ENCODE data around the gene RNF217.

Gene RNF217

GRCh38 chr6:124962639-124963415, 590 bp downstream of the RNF217 start:
- DNase-seq (ENCODE audit: low spot score): peak; percentile 30

DNA sequence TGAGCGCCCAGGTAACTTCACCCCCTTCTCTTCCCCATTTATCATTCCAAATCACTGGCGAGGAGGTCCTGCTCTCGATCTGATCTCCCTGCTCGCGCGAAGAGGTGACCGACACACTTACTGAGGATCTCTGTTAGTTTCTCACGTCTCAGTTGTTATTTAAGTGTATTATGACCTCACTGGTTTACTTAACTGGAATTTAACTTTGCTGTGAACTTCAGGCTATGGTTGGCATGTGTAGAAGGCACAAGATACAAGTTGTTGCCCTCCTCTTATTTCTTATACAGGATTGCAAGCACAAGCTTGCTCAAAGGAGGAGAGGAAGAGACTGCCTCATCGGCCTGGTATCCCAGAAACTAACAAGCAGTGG, 1.2 kb downstream of the RNF217 start:
- DNase-seq (ENCODE audit: low spot score): peak; percentile 33

DNA sequence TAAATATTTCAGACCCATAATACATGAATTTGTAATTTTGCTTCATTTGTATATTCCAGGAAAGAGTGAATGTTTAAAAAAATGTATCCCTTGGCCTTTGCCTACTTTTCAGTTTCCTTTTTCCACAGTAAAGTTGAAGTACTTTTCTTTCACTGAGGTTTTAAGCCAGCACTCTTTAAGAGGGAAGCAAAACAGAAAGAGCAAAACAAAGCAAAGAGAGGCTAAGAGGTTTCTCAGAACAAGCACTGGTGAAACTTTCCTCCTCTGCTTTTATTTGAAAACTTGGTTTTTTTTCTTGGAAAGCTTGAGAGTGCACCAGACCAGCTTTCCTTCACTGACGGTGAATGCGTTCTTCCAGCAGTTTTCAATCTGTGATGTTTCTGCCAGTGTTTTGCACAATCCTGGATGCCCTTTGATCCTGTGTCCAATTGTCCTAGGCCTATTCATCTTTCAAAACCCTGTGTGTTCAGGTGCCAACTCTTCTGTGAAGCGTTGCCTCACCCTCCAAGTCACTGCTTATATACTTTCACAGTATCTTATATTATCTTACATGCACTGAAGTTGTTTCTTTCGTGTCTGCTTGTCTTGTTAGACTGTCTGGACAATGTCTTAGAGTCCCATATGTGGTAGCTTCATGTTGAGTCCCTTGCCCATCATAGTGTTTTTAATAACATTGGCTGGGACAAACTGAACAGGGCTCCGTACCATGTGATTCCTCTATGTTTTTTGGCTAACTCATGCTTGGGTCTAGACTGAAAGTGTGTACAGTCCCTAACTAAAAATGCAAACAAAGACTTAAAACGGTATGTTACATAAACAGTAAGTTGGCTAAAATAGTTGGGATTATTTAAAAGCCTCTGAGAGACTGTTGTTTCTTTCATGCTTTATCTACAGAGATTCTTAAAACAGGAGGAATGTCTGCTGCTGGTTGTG, 1.9 kb downstream of the RNF217 start:
- DNase-seq (ENCODE audit: low spot score): peak; percentile 33

GRCh38 chr6:124964764-124965105, 2.5 kb downstream of the RNF217 start:
- peak; percentile 43 for DNase-seq (ENCODE audit: low spot score)

GRCh38 chr6:124965424-124965850, 3.2 kb downstream of the RNF217 start:
- DNase-seq (ENCODE audit: low spot score): peak; percentile 33

- peak; percentile 33 for DNase-seq (ENCODE audit: low spot score)
These were observed 5.2 kb downstream of the RNF217 start for GRCh38 chr6:124967444-124967843.

GRCh38 chr6:124968401-124968800, 6.2 kb downstream of the RNF217 start:
- DNase-seq (ENCODE audit: low spot score): no peak

DNA sequence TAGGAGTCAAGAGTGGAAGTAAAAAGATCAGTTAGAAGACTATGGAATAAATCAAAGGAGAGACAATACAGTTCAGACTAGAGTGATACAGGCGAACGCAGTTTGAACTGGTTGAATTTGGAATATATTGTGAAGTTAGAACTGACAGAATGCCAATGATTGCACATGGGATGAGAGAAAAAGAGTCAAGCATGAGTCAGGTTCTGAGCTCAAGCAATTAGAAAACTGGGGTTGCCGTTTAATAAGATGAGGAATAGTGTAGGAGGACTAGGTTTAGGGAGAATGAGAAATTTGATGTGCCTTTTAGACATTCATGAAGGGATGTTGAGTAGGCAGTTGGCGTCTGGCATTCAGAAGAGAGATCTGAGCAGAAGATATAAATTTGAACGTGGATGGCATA, 8.0 kb downstream of the RNF217 start:
- no peak for DNase-seq (ENCODE audit: low spot score)

DNA sequence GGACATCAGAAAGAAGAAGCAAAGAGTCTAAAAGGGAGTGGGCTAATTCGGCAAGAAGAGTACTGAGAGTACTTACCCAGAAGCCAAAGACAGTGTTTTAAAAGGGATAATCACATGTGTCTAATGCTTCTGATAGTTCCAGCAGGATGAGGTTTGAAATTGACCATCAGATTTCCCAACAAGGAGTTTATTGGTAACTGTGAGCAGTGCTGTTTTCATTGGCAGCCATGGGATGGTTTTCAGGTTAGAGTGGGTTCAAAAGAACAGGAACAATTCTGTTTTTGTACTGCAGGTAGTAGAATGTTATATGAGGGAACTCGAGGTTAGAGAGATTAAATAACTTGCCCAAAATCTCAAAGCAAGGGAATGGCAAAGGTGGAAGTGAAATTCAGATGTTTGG, 8.5 kb downstream of the RNF217 start:
- no peak for DNase-seq (ENCODE audit: low spot score)

DNA sequence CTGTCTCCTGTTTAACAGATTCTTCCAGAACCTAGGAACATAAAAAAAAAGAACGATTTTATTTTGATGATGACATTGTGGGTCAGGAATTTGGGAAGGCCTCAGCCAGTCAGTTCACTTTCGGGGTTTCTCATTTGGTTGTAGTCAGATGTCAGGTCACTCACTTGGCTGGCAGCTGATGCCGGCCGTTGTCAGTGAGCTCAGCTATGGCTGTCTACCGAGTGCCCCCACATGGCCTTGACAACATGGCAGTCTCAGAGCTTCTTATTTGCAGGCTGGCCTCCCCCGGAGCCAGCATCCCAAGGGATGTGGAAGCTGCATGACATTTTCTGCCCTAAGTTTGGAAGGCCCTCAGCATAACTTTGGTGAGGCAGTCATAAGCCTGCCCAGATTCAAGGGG, 11.5 kb downstream of the RNF217 start:
- DNase-seq (ENCODE audit: low spot score): no peak

GRCh38 chr6:124974771-124975377, 12.6 kb downstream of the RNF217 start:
- DNase-seq (ENCODE audit: low spot score): no peak

- DNase-seq (ENCODE audit: low spot score): no peak
These were observed 15.1 kb downstream of the RNF217 start for GRCh38 chr6:124977067-124977908.

- DNase-seq (ENCODE audit: low spot score): no peak
These were observed 16.4 kb downstream of the RNF217 start for GRCh38 chr6:124978451-124979293.

DNA sequence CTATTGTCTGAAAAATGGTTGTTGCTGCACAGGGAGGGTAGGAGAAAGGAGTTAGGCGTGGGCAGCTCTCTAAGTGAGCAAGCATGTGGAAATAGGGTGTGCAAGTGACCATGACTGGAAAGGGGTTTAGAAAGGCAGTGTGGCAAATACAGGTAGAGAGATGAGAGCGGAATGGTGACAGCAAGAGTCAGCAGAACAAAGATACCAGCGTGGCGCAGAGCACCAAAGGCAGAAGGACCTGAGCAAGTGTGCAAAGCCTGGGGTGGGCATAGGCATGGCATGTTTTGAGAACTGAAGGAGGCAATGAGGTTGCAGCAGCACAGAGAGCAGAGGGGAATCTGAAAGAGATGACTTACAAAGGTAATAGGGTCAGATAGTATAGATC, 17.0 kb downstream of the RNF217 start:
- DNase-seq (ENCODE audit: low spot score): no peak

DNA sequence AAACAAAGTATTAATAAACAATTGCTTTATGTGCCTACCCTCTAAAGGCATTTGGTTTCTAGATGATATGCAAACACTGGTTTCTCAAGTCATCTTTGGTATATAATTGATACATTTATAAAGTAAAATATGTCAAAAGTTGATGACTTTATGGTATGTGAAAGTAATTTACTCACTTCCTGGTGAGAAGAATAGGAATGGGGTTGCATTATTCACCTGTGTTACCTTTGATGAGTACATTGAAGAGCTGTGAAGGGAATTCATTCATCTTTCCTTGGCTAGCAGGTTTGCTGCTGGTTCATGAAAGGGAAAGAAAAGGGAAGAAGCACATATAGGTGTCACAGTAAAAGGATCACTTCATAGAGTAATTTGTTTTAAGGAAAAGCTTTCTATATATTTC, 20.4 kb downstream of the RNF217 start:
- DNase-seq (ENCODE audit: low spot score): no peak

DNA sequence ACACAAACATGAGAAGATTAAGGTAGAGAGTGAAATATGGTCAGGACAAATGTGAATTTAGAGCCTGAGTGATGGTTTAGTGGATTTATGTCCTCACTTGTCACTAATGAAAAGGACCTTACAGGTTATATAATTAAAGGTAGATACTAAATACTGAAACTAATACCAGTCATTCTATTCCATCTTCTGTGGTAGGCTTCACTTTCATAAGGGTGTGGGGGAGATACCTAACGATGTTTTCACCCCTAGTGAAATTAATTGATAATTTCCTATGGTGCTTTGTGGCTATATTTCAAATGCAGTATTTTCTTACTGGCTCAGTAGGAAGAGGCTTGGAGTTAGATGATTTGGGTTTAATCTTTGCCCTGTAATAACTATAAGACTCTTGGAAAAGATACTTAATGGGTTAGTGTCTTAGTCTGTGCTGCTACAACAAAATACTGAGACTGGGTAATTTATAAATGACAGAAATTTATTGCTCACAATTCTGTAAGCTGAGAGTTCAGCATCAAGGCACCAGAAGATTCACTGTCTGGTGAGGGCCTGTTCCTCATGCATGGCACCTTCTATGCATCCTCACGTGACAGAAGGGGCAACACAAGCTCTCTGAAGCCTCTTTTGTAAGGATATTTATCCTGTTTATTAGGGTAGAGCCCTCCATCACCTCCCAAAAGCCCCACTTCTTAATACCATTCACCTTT, 21.3 kb downstream of the RNF217 start:
- DNase-seq (ENCODE audit: low spot score): no peak

DNA sequence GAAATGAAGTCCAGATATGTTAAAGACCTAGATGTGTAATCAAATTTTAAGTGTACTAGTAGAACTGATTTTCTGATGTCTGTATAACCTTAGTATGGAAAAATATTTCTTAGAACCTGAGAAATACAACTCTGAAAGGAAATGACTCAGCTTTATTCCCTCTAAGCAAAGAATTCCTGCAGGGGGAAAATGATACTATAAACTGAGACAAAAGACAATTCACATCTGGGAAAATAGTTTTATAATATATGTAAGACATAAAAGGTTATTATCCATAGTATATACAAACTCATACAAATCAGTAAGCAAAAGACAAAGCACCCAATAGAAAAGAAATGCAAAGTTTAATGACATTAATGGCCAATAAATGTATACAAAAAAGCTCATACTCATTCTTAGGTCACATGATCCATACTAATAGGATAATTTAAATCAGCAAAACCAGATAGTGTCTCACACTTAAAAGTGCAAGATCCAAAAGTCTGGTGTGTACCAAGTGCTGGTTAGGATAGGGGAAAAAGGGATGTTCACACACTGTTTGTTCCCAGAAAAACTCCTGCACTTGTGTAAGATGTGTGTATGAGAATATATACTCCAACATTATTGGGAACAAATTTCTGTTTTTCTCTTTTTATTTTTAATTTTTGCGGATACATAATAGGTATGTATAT, 22.6 kb downstream of the RNF217 start:
- peak; percentile 64 for DNase-seq (ENCODE audit: low spot score)

DNA sequence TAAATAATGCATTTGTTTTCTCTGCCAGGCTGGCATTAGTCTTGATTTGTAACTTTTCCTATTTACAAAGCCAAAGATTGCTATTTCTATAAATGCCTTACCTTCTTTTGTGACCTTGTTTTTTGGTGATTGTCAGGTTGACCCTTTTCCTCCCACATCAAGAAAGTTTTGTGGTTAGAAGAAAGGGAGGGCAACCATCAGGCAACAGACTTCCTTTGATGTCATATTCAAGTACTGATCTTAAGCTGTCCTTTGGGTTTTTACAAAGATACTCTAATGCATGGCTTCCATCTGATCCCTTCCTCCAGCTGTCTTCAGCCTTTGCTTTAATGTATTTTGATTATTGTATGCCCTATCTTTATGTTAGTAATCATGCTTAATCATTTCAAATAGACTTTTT, 23.9 kb downstream of the RNF217 start:
- DNase-seq (ENCODE audit: low spot score): no peak

GRCh38 chr6:124987291-124987690, 25.1 kb downstream of the RNF217 start:
- no peak for DNase-seq (ENCODE audit: low spot score)
